A549 (cell line): ENCODE results near the gene EGFL7. TPM values are rescaled to one million over a fixed set of nuclear protein-coding genes. Genes with fewer than 3 reads are reported as not detected.
A peak's percentile ranks its signal among the peaks of the same experiment; 100 is the strongest.

Experiments used
- ATAC-seq, 2 experiments: fragments of 200-7000 bp in 1 of 2; fragments of >200 bp in 1 of 2; cut with Nextera tagmentation in 1 of 2; cut with Tn5 transposase in 1 of 2; 3 replicates each; pipeline versions ENCODE4 v1.8.0 to v1.9.1; 2018 to 2020; ENCODE audit warnings: mild to moderate bottlenecking in 1 of 2, moderate library complexity in 1 of 2
- CTCF ChIA-PET: fragments of 300-600 bp; sonication (Branson Sonifier 250); formaldehyde crosslinking; extraction: SDS; loops from one replicate; lab custom pipeline; 2021; ENCODE audit warnings: antibody characterized with exemption, inconsistent platforms; lab: Yijun Ruan, JAX
- POLR2A ChIA-PET: fragments of 350-600 bp; formaldehyde crosslinking; extraction: SDS; loops from one replicate; lab custom pipeline; 2021; ENCODE audit warnings: antibody characterized with exemption, inconsistent platforms; lab: Yijun Ruan, JAX
- DNase-seq, 2 experiments: peaks; one replicate each; pipeline versions ENCODE4 v3.0.0 to v3.0.0-alpha.2; 2011 to 2016; ENCODE audit warnings: low read depth in 1 of 2, low spot score in 1 of 2
- FAIRE-seq: peaks from 2 replicates; lab custom pipeline; 2011; peaks lifted over from hg19 to GRCh38; lab: Jason Lieb, UNC
- H3K27ac ChIP-seq, 2 experiments: fragments of >200 bp; sonication (Bioruptor Twin); formaldehyde crosslinking; 3 replicates each; pipeline ENCODE4 v1.5.1; 2016 to 2017
- H3K4me1 ChIP-seq: fragments of >200 bp; sonication (Bioruptor Twin); formaldehyde crosslinking; 3 replicates; pipeline ENCODE4 v1.6.1; 2016
- H3K4me2 ChIP-seq: fragments of >200 bp; sonication (Bioruptor Twin); formaldehyde crosslinking; 3 replicates; pipeline ENCODE4 v1.6.1; 2016
- H3K4me3 ChIP-seq: fragments of >200 bp; sonication (Bioruptor Twin); formaldehyde crosslinking; 3 replicates; pipeline ENCODE4 v1.5.1; 2016
- H3K9me3 ChIP-seq: fragments of >200 bp; sonication (Bioruptor Twin); formaldehyde crosslinking; 3 replicates; pipeline ENCODE4 v1.6.1; 2016
- BHLHE40 ChIP-seq: IDR thresholded peaks from 2 replicates; pipeline ENCODE4 v1.6.1; 2012; ENCODE audit warnings: low read depth, low read length, inconsistent platforms
- CBX8 ChIP-seq: fragments of 200-600 bp; sonication (generic); IDR thresholded peaks from 2 replicates; pipeline ENCODE4 v1.6.1; 2016
- CEBPB ChIP-seq, 2 experiments: fragments of >200 bp in 1 of 2; sonication (Bioruptor Twin) in 1 of 2; formaldehyde crosslinking in 1 of 2; IDR thresholded peaks; 2 replicates each; pipeline ENCODE4 v1.6.1; 2012 to 2016
- CHD2 ChIP-seq: fragments of 150-350 bp; IDR thresholded peaks from 2 replicates; pipeline ENCODE4 v1.6.1; 2014; ENCODE audit warnings: low read length; ENCODE audit not compliant: partially characterized antibody
- EP300 ChIP-seq, 2 experiments: fragments of >200 bp; sonication (Bioruptor Twin); formaldehyde crosslinking; IDR thresholded peaks; 2 replicates in 1 of 2; 3 replicates in 1 of 2; pipeline ENCODE4 v1.6.1; 2016 to 2017
- ESRRA ChIP-seq: fragments of 150-350 bp; IDR thresholded peaks from 2 replicates; pipeline ENCODE4 v1.6.1; 2014; ENCODE audit warnings: mild to moderate bottlenecking, low read length, borderline replicate concordance
- FOSL2 ChIP-seq, 2 experiments: fragments of 450-650 bp in 1 of 2; fragments of >200 bp in 1 of 2; sonication (Bioruptor Twin) in 1 of 2; formaldehyde crosslinking; IDR thresholded peaks; 2 replicates each; pipeline versions ENCODE4 v1.5.0 to v1.6.1; 2016 to 2020; ENCODE audit warnings: mild to moderate bottlenecking in 1 of 2, moderate library complexity in 1 of 2
- GATA3 ChIP-seq: IDR thresholded peaks from 2 replicates; pipeline ENCODE4 v1.6.1; 2012; ENCODE audit warnings: borderline replicate concordance
- HDAC2 ChIP-seq: fragments of 200-600 bp; sonication (generic); IDR thresholded peaks from 2 replicates; pipeline ENCODE4 v1.6.1; 2016
- HOXA7 ChIP-seq: fragments of 250-450 bp; sonication (Bioruptor Pico); IDR thresholded peaks from 2 replicates; pipeline ENCODE4 v1.5.0; 2020; ENCODE audit warnings: mild to moderate bottlenecking, moderate library complexity
- MAZ ChIP-seq: fragments of 150-350 bp; IDR thresholded peaks from 2 replicates; pipeline ENCODE4 v1.6.1; 2014; ENCODE audit warnings: antibody characterized with exemption, low read depth, low read length, borderline replicate concordance
- NFE2L2 ChIP-seq: fragments of 150-350 bp; conservative IDR thresholded peaks from 2 replicates; pipeline ENCODE4 v1.6.1; 2014; ENCODE audit warnings: low read length
- POLR2A ChIP-seq: IDR thresholded peaks from 2 replicates; pipeline ENCODE4 v1.6.1; 2012; ENCODE audit warnings: mild to moderate bottlenecking, low read length
- RNF2 ChIP-seq: fragments of 200-600 bp; sonication (generic); IDR thresholded peaks from 2 replicates; pipeline ENCODE4 v1.6.1; 2016; ENCODE audit warnings: low read depth, mild to moderate bottlenecking, antibody characterized with exemption, moderate library complexity, borderline replicate concordance
- SMC3 ChIP-seq: fragments of >200 bp; sonication (Bioruptor Twin); formaldehyde crosslinking; IDR thresholded peaks from 3 replicates; pipeline ENCODE4 v1.6.1; 2018; ENCODE audit warnings: inconsistent platforms
- SREBF2 ChIP-seq: fragments of 450-650 bp; IDR thresholded peaks from 2 replicates; pipeline ENCODE4 v1.6.1; 2014; ENCODE audit warnings: mild to moderate bottlenecking, moderate library complexity
- TFCP2L1 ChIP-seq: fragments of 250-450 bp; sonication (Bioruptor Pico); IDR thresholded peaks from 2 replicates; pipeline ENCODE4 v1.5.0; 2021; ENCODE audit warnings: mild to moderate bottlenecking
- ZC3H11A ChIP-seq: fragments of 450-650 bp; IDR thresholded peaks from 2 replicates; pipeline ENCODE4 v1.6.1; 2014; ENCODE audit warnings: antibody characterized with exemption, mild to moderate bottlenecking
- WGBS: methylation state at CpG from one replicate; pipeline ENCODE4 v1.1.6; 2017; ENCODE audit errors: missing lambda C conversion rate; 5-methylcytosine and 5-hydroxymethylcytosine counted together
- polyA plus RNA-seq, 4 experiments: library from polyadenylated mRNA; depleted of rRNA in 3 of 4; stranded (reverse); fragments of >200 nt; fragmentation: RNase III in 1 of 4; extraction: RNeasy Plus Mini Kit Qiagen cat#74134 plus additional on column Dnase treatment in 1 of 4; gene quantifications; 2 replicates in 3 of 4; 3 replicates in 1 of 4; pipeline ENCODE4 v1.2.3, GENCODE V29; 2011 to 2017
- TF ChIP-seq, protein P1 (sequence below): fragments of >200 bp; sonication (Bioruptor Twin); formaldehyde crosslinking; IDR thresholded peaks from 3 replicates; pipeline ENCODE4 v1.5.1; 2016
- TF ChIP-seq, protein P2 (sequence below): fragments of 250-450 bp; sonication (Bioruptor Pico); IDR thresholded peaks from 2 replicates; pipeline ENCODE4 v1.5.0; 2021; ENCODE audit warnings: mild to moderate bottlenecking, moderate library complexity, borderline replicate concordance
- TF ChIP-seq, protein P3 (sequence below): fragments of 450-650 bp; IDR thresholded peaks from 2 replicates; pipeline ENCODE4 v1.6.1; 2014; ENCODE audit warnings: antibody characterized with exemption
- TF ChIP-seq, protein P4 (sequence below): IDR thresholded peaks from 2 replicates; pipeline ENCODE4 v1.6.1; 2012

Gene EGFL7
- polyA plus RNA-seq, 2 of the 4 experiments (the other 2 are of a cell fraction), result 19.9 to 34.4 TPM

DNA sequence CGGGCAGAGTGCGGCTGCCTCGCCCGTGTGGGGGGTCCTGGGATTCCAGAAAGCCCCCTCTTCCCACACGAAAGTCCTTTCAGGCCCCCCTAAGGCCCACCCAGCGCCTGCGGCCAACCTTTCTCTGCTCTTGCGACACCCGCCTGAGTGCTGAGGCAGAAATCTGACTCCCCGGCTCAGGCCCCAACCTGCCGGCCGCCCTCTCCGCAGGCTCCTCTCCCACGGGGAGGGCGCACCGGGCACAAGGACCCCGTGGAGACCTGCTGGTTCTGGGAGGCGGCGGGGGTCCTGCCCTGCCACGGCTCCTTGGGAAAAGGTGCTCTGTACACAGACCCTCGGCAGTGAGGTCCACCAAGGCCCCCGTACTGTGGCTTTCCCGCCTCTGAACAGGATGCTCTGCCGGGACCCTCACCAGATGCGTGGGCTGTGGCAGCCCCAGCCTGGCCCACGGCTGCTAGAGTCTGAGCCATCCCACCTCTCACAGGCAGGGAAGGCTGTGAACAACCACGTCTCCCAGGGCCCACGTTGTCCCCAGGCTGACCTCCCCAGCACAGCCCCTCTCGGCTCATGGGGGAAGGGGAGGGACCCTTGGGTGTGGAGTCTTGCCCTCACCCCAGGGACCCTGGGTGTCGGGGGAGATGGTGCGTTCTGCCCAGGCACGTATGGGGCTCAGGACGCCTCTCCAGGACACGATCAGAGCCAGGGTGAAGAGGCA is 41.5 kb upstream of the EGFL7 start:
- ATAC-seq (no peak), DNase-seq (no peak), FAIRE-seq (no peak)
- TF ChIP-seq BHLHE40 (no peak), HDAC2 (no peak), CEBPB (IDR thresholded peaks at IDR 0.05) (peak in 1 of 2 experiments; percentile 21; a peak in 1 of 4 replicates)
- H3K27ac ChIP-seq, result no peak overlapping the region
- CTCF ChIA-PET, result interaction anchor here (1.0 to 8.8 kb wide), 4 partner anchors 8 to 133 kb away, joined by 3 to 101 read pairs (median 6); no protein-coding TSS in a partner anchor
- POLR2A ChIA-PET, result no interaction called here
- no peak overlapping the region for H3K4me2 ChIP-seq
- 75% methylated on average over 23 of the region's 34 CpGs for WGBS
- peaks cover 29% of the 10 kb centered on the region for H3K4me1 ChIP-seq
- no peaks in the 10 kb centered on the region for H3K9me3 ChIP-seq
- no peak overlapping the region for H3K4me3 ChIP-seq

DNA sequence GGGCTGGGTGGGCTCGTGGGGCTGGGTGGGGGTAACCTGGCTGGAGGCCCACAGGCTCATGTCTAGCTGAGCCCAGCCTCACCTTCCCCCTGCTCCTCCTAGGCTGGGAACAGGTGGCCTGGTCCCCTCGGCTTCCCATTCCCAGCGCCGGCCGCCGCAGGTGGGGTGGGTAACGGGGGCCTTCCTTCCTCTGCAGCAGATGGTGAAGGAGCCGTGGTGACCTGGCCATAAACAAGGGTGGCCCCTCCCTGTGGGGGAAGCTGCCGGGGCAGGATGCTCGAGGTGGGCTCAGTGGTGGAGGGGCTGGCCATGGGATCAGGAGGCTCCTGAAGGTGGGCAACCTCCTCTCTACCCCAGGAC is 41.0 kb upstream of the EGFL7 start:
- TF ChIP-seq MAZ (no peak), ZC3H11A (no peak), RNF2 (no peak), TFCP2L1 (no peak), SMC3 (no peak), EP300 (IDR thresholded peaks at IDR 0.05) (no peak), SREBF2 (no peak), FOSL2 (IDR thresholded peaks at IDR 0.05) (no peak), FOSL2 (CRISPR knock-in tag; IDR thresholded peaks at IDR 0.05) (no peak), NFE2L2 (no peak), ESRRA (no peak), CHD2 (no peak), HOXA7 (CRISPR knock-in tag) (no peak)
- TF ChIP-seq, protein P1, sequence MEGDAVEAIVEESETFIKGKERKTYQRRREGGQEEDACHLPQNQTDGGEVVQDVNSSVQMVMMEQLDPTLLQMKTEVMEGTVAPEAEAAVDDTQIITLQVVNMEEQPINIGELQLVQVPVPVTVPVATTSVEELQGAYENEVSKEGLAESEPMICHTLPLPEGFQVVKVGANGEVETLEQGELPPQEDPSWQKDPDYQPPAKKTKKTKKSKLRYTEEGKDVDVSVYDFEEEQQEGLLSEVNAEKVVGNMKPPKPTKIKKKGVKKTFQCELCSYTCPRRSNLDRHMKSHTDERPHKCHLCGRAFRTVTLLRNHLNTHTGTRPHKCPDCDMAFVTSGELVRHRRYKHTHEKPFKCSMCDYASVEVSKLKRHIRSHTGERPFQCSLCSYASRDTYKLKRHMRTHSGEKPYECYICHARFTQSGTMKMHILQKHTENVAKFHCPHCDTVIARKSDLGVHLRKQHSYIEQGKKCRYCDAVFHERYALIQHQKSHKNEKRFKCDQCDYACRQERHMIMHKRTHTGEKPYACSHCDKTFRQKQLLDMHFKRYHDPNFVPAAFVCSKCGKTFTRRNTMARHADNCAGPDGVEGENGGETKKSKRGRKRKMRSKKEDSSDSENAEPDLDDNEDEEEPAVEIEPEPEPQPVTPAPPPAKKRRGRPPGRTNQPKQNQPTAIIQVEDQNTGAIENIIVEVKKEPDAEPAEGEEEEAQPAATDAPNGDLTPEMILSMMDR, result no peak
- TF ChIP-seq, protein P2, sequence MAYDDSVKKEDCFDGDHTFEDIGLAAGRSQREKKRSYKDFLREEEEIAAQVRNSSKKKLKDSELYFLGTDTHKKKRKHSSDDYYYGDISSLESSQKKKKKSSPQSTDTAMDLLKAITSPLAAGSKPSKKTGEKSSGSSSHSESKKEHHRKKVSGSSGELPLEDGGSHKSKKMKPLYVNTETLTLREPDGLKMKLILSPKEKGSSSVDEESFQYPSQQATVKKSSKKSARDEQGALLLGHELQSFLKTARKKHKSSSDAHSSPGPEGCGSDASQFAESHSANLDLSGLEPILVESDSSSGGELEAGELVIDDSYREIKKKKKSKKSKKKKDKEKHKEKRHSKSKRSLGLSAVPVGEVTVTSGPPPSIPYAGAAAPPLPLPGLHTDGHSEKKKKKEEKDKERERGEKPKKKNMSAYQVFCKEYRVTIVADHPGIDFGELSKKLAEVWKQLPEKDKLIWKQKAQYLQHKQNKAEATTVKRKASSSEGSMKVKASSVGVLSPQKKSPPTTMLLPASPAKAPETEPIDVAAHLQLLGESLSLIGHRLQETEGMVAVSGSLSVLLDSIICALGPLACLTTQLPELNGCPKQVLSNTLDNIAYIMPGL, result no peak
- TF ChIP-seq, protein P3, sequence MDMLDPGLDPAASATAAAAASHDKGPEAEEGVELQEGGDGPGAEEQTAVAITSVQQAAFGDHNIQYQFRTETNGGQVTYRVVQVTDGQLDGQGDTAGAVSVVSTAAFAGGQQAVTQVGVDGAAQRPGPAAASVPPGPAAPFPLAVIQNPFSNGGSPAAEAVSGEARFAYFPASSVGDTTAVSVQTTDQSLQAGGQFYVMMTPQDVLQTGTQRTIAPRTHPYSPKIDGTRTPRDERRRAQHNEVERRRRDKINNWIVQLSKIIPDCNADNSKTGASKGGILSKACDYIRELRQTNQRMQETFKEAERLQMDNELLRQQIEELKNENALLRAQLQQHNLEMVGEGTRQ, result no peak
- TF ChIP-seq, all 56 proteins: peak for 0
- no peak for DNase-seq
- peaks cover 35% of the 10 kb centered on the region for H3K4me1 ChIP-seq
- H3K4me3 ChIP-seq, result no peak overlapping the region
- peak overlapping the region in 1 of 2 experiments; percentile 68; a peak in 1 of 6 replicates for H3K27ac ChIP-seq
- ATAC-seq, result no peak
- H3K9me3 ChIP-seq, result no peaks in the 10 kb centered on the region
- POLR2A ChIA-PET, result no interaction called here
- CTCF ChIA-PET, result no interaction called here
- WGBS, result 87% methylated on average over 8 of the region's 10 CpGs
- H3K4me2 ChIP-seq, result no peak overlapping the region
- FAIRE-seq, result no peak

DNA sequence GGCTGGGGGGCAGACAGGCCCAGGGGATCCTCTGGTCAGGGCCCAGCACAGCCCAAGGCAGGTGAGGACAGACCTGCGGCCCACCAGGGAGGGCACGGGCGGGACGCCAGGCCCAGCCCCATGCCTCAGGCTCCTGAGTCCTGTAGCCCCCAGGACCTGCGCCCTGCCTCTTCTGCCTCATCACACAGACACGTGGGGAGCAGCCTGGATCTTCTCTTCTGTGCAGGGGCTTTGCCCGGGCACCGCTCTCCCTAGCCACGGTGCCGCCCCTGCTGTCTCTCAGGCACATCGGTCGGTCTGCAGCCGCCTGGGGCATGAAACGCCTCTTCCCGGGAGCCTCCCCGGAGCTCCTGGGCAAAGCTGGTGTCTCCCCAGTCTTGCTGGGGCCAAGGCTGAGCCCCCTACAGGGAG is 40.2 kb upstream of the EGFL7 start:
- DNase-seq (no peak), FAIRE-seq (no peak), ATAC-seq (no peak)
- no peak for TF ChIP-seq GATA3
- no peak for TF ChIP-seq CBX8
- TF ChIP-seq POLR2A, result no peak
- TF ChIP-seq, protein P4, sequence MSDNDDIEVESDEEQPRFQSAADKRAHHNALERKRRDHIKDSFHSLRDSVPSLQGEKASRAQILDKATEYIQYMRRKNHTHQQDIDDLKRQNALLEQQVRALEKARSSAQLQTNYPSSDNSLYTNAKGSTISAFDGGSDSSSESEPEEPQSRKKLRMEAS, result no peak
- Histone ChIP-seq H3K4me3 (no peak overlapping the region), H3K27ac (peak overlapping the region; percentile 10 to 68; a peak in 4 of 6 replicates), H3K4me2 (no peak overlapping the region), H3K4me1 (peaks cover 40% of the 10 kb centered on the region), H3K9me3 (no peaks in the 10 kb centered on the region)
- WGBS, result 90% methylated on average over 16 of the region's 16 CpGs
- POLR2A ChIA-PET, result no interaction called here
- CTCF ChIA-PET, result interaction anchor here (1.3 to 10.1 kb wide), 4 partner anchors 49 to 135 kb away, joined by 3 to 776 read pairs (median 36); no protein-coding TSS in a partner anchor
